CD4-positive, alpha-beta T cell (primary cell): ENCODE results near the gene OSCP1. TPM values are rescaled to one million over a fixed set of nuclear protein-coding genes. Genes with fewer than 3 reads are reported as not detected.

ENCODE experiments used
- ATAC-seq: fragments of 200-7000 bp; cut with Tn5 transposase; one replicate; pipeline ENCODE4 v1.10.0; 2022; ENCODE audit warnings: mild to moderate bottlenecking; ENCODE audit not compliant: poor library complexity
- CTCF ChIA-PET: fragments of 350-600 bp; sonication (Branson Sonifier 250); formaldehyde crosslinking; loops from one replicate; lab custom pipeline; 2021; ENCODE audit warnings: antibody characterized with exemption, inconsistent platforms; lab: Charles Lee
- POLR2A ChIA-PET: fragments of 350-600 bp; sonication (Branson Sonifier 250); formaldehyde crosslinking; loops from one replicate; lab custom pipeline; 2021; ENCODE audit warnings: antibody characterized with exemption, inconsistent platforms; lab: Charles Lee
- DNase-seq, 14 experiments: peaks; one replicate each; pipeline ENCODE4 v3.0.0-alpha.2; 2013 to 2020; ENCODE audit warnings: mixed read lengths in 2 of 14
- H3K27ac ChIP-seq, 2 donors: one replicate each; pipeline versions ENCODE4 v1.5.1 to v1.7.0; 2013; ENCODE audit warnings: low read length in 2 of 2, low read depth in 1 of 2, mild to moderate bottlenecking in 1 of 2
- H3K27me3 ChIP-seq, 2 experiments: 1 replicate in 1 of 2; 2 replicates in 1 of 2; pipeline versions ENCODE4 v1.6.1 to v1.7.0; 2013; ENCODE audit warnings: low read length in 2 of 2, control low read depth in 1 of 2, mild to moderate bottlenecking in 1 of 2, moderate library complexity in 1 of 2; ENCODE audit not compliant: insufficient read depth in 2 of 2, control insufficient read depth in 1 of 2
- H3K36me3 ChIP-seq: one replicate; pipeline ENCODE4 v1.6.1; 2013; ENCODE audit warnings: low read length, control low read depth; ENCODE audit not compliant: insufficient read depth
- H3K4me1 ChIP-seq: one replicate; pipeline ENCODE4 v1.6.1; 2013; ENCODE audit warnings: low read length, control low read depth; ENCODE audit not compliant: insufficient read depth
- H3K4me3 ChIP-seq: one replicate; pipeline ENCODE4 v1.5.1; 2013; ENCODE audit warnings: mild to moderate bottlenecking, low read length, moderate library complexity
- H3K9me3 ChIP-seq, 2 experiments: 1 replicate in 1 of 2; 2 replicates in 1 of 2; pipeline versions ENCODE4 v1.6.1 to v1.7.0; 2013; ENCODE audit warnings: low read length in 2 of 2, mild to moderate bottlenecking in 2 of 2, control low read depth in 1 of 2, moderate library complexity in 1 of 2; ENCODE audit not compliant: control insufficient read depth in 1 of 2, insufficient read depth in 1 of 2
- H3K27ac Mint-ChIP-seq: one replicate; pipeline ENCODE4 v1.8.0; 2020; ENCODE audit warnings: mixed read lengths
- H3K27me3 Mint-ChIP-seq: one replicate; pipeline ENCODE4 v1.8.0; 2021; ENCODE audit warnings: mixed read lengths
- H3K36me3 Mint-ChIP-seq: one replicate; pipeline ENCODE4 v1.8.0; 2021; ENCODE audit warnings: low read depth, mixed read lengths
- H3K4me1 Mint-ChIP-seq: one replicate; pipeline ENCODE4 v1.8.0; 2021; ENCODE audit warnings: low read depth, mixed read lengths
- H3K4me3 Mint-ChIP-seq: one replicate; pipeline ENCODE4 v1.8.0; 2020; ENCODE audit warnings: mild to moderate bottlenecking, mixed read lengths
- H3K9me3 Mint-ChIP-seq: one replicate; pipeline ENCODE4 v1.8.0; 2020; ENCODE audit warnings: mixed read lengths
- CTCF ChIP-seq: fragments of 200-600 bp; IDR thresholded peaks from one replicate; pipeline ENCODE4 v1.8.0; 2022; ENCODE audit warnings: antibody characterized with exemption, mild to moderate bottlenecking
- intact Hi-C, 2 experiments: fragments of 100-400 bp; cut with DNase I in 1 of 2; cut with micrococcal nuclease in 1 of 2; formaldehyde crosslinking; loops; one replicate each; pipeline versions ENCODE4 v1.15.1 to v1.9.0; 2023 to 2025; cut with DNase I, micrococcal nuclease
- total RNA-seq, 174 experiments: library from RNA in 2 of 174; stranded (reverse) in 2 of 174; gene quantifications; one replicate each; pipeline ENCODE4 v1.2.3 and lab custom pipeline; 2021 to 2026

The OSCP1 gene
- total RNA-seq, 2 experiments from 2014 or later = 0.82 to 2.4 TPM

- intact Hi-C loops = loop anchor here in 1 of 2 experiments (5.0 kb wide), 2 partner anchors 206 to 986 kb away; no protein-coding TSS in a partner anchor
- H3K9me3 Mint-ChIP-seq = no peaks in the 10 kb centered on the region
- H3K27me3 Mint-ChIP-seq = no peaks in the 10 kb centered on the region
- no peaks in the 10 kb centered on the region for H3K36me3 Mint-ChIP-seq
- H3K4me1 Mint-ChIP-seq = peaks cover 13% of the 10 kb centered on the region
- H3K27ac ChIP-seq = no peak overlapping the region
- no peaks in the 10 kb centered on the region for H3K36me3 ChIP-seq
- peak in 4 of 14 experiments; percentile 23 to 45 (median 40) for DNase-seq
- H3K4me3 ChIP-seq = no peak overlapping the region
- no peaks in the 10 kb centered on the region for H3K9me3 ChIP-seq
- ChIA-PET POLR2A (interaction anchor here (0.9 kb wide), 1 partner anchor 18 kb away, joined by 4 read pairs; the partner anchor contains the start of gene MRPS15), CTCF (no interaction called here)
- H3K4me1 ChIP-seq = peaks cover 15% of the 10 kb centered on the region
- no peak for TF ChIP-seq CTCF
- H3K4me3 Mint-ChIP-seq = no peak overlapping the region
- no peak overlapping the region for H3K27ac Mint-ChIP-seq
- no peaks in the 10 kb centered on the region for H3K27me3 ChIP-seq
- no peak for ATAC-seq
Observed at GRCh38 chr1:36446271-36446670, 4.0 kb downstream of the OSCP1 start.

GRCh38 chr1:36443297-36443696 is 7.0 kb downstream of the OSCP1 start:
- H3K27ac ChIP-seq = no peak overlapping the region
- no peak overlapping the region for H3K4me3 Mint-ChIP-seq
- ATAC-seq (no peak), DNase-seq (no peak)
- no peaks in the 10 kb centered on the region for H3K9me3 ChIP-seq
- CTCF ChIA-PET = interaction anchor here (1.0 kb wide), 1 partner anchor 74 kb away, joined by 3 read pairs; no protein-coding TSS in a partner anchor
- H3K4me3 ChIP-seq = no peak overlapping the region
- H3K4me1 Mint-ChIP-seq = no peaks in the 10 kb centered on the region
- POLR2A ChIA-PET = no interaction called here
- H3K27ac Mint-ChIP-seq = no peak overlapping the region
- no peaks in the 10 kb centered on the region for H3K36me3 Mint-ChIP-seq
- H3K36me3 ChIP-seq = no peaks in the 10 kb centered on the region
- intact Hi-C loops = no loop called here
- no peaks in the 10 kb centered on the region for H3K9me3 Mint-ChIP-seq
- no peaks in the 10 kb centered on the region for H3K4me1 ChIP-seq
- no peaks in the 10 kb centered on the region for H3K27me3 Mint-ChIP-seq
- TF ChIP-seq CTCF = no peak
- H3K27me3 ChIP-seq = no peaks in the 10 kb centered on the region

GRCh38 chr1:36442337-36442736 is 7.9 kb downstream of the OSCP1 start:
- Histone ChIP-seq H3K27me3 (no peaks in the 10 kb centered on the region), H3K4me3 (no peak overlapping the region), H3K36me3 (no peaks in the 10 kb centered on the region), H3K27ac (no peak overlapping the region), H3K4me1 (no peaks in the 10 kb centered on the region), H3K9me3 (no peaks in the 10 kb centered on the region)
- Mint-ChIP-seq H3K4me1 (no peaks in the 10 kb centered on the region), H3K27ac (no peak overlapping the region), H3K4me3 (no peak overlapping the region), H3K36me3 (no peaks in the 10 kb centered on the region), H3K9me3 (no peaks in the 10 kb centered on the region), H3K27me3 (no peaks in the 10 kb centered on the region)
- TF ChIP-seq CTCF = no peak
- ChIA-PET CTCF (no interaction called here), POLR2A (no interaction called here)
- no peak for ATAC-seq
- no peak for DNase-seq
- intact Hi-C loops = no loop called here
